ENCODE data around the gene EPN1. TPM values are rescaled to one million over a fixed set of nuclear protein-coding genes. Genes with fewer than 3 reads are reported as not detected.

Gene EPN1
- total RNA-seq, 4 donors from 2014 or later = 58.7 to 214 (median 190) TPM

- peak overlapping the region in 1 of 4 donors; percentile 81 for H3K4me3 ChIP-seq
- H3K4me1 ChIP-seq = peaks cover 31 to 39% of the 10 kb centered on the region in 2 donors
- peak overlapping the region; percentile 98 to 100 (median 99) for H3K27ac ChIP-seq
- in situ Hi-C loops (cut with MboI; ENCODE audit: low sequenced_read_pairs in 4 of 4) = no loop called here
- no peaks in the 10 kb centered on the region for H3K9me3 ChIP-seq
- H3K36me3 ChIP-seq = peaks cover 0 to 4% of the 10 kb centered on the region in 2 donors
- TF ChIP-seq POLR2A (IDR thresholded peaks at IDR 0.05) (no peak), CTCF (IDR thresholded peaks at IDR 0.05 in 4 of 5, conservative IDR thresholded peaks at IDR 0.05 in 1 of 5) (no peak)
- intact Hi-C loops (cut with DNase I; ENCODE audit: low total_unique reads) = loop anchor here (1.0 kb wide), 1 partner anchor 20 kb away; no protein-coding TSS in a partner anchor
- no peaks in the 10 kb centered on the region for H3K27me3 ChIP-seq
- ATAC-seq = no peak
- no peak for DNase-seq
These were observed 22.5 kb upstream of the EPN1 start for GRCh38 chr19:55652311-55653128.

GRCh38 chr19:55653651-55654322, 21.2 kb upstream of the EPN1 start:
- ATAC-seq (peak; percentile 70 to 76), DNase-seq (peak; percentile 96 to 99)
- Histone ChIP-seq H3K36me3 (peaks cover 0 to 4% of the 10 kb centered on the region in 2 donors), H3K27me3 (no peaks in the 10 kb centered on the region), H3K4me1 (peaks cover 34 to 44% of the 10 kb centered on the region in 2 donors), H3K27ac (peak overlapping the region; percentile 98 to 100 (median 99)), H3K9me3 (no peaks in the 10 kb centered on the region), H3K4me3 (peak overlapping the region; percentile 75 to 98 (median 90))
- in situ Hi-C loops (cut with MboI; ENCODE audit: low sequenced_read_pairs in 4 of 4) = no loop called here
- TF ChIP-seq CTCF (IDR thresholded peaks at IDR 0.05 in 4 of 5, conservative IDR thresholded peaks at IDR 0.05 in 1 of 5) (peak; percentile 95 to 100 (median 99)), POLR2A (IDR thresholded peaks at IDR 0.05) (peak; percentile 88 to 91)
- intact Hi-C loops (cut with DNase I; ENCODE audit: low total_unique reads) = loop anchor here (1.0 to 2.0 kb wide), 5 partner anchors 21 to 268 kb away; partner anchors contain the start of genes FIZ1, RPL28, ZNF628 and ZNF784

GRCh38 chr19:55654323-55654867, 20.6 kb upstream of the EPN1 start:
- H3K4me1 ChIP-seq = peaks cover 36 to 44% of the 10 kb centered on the region in 2 donors
- no peak for TF ChIP-seq CTCF (IDR thresholded peaks at IDR 0.05 in 4 of 5, conservative IDR thresholded peaks at IDR 0.05 in 1 of 5)
- no peak for TF ChIP-seq POLR2A (IDR thresholded peaks at IDR 0.05)
- H3K4me3 ChIP-seq = peak overlapping the region; percentile 75 to 98 (median 90)

GRCh38 chr19:55654868-55655647, 20.0 kb upstream of the EPN1 start, which contains the start of gene U2AF2:
Gene U2AF2 (plus strand): TSS chr19:55655035. CDS start chr19:55655105, 70 bp downstream.
- no peaks in the 10 kb centered on the region for H3K9me3 ChIP-seq
- TF ChIP-seq CTCF (IDR thresholded peaks at IDR 0.05 in 4 of 5, conservative IDR thresholded peaks at IDR 0.05 in 1 of 5) = peak in 1 of 5 experiments; percentile 29
- peak; percentile 75 to 87 for TF ChIP-seq POLR2A (IDR thresholded peaks at IDR 0.05)
- peaks cover 36 to 47% of the 10 kb centered on the region in 2 donors for H3K4me1 ChIP-seq
- ATAC-seq (peak; percentile 52 to 53), DNase-seq (peak; percentile 92 to 94)
- intact Hi-C loops (cut with DNase I; ENCODE audit: low total_unique reads) (loop anchor here (1.0 to 2.0 kb wide), 6 partner anchors 20 to 466 kb away; partner anchors contain the start of genes EPN1, FIZ1, RPL28 and ZNF628), in situ Hi-C loops (cut with MboI; ENCODE audit: low sequenced_read_pairs in 4 of 4) (no loop called here)
- peak within 1 kb of the TSS; percentile 98 to 100 (median 99) for H3K27ac ChIP-seq
- H3K4me3 ChIP-seq = peak within 1 kb of the TSS; percentile 75 to 98 (median 90)
- no peaks in the 10 kb centered on the region for H3K27me3 ChIP-seq
- H3K36me3 ChIP-seq = peaks cover 0 to 4% of the 10 kb centered on the region in 2 donors

More at GRCh38 chr19:55654323-55654867, 20.6 kb upstream of the EPN1 start:
- in situ Hi-C loops (cut with MboI; ENCODE audit: low sequenced_read_pairs in 4 of 4) = no loop called here
- peak overlapping the region; percentile 98 to 100 (median 99) for H3K27ac ChIP-seq
- H3K27me3 ChIP-seq = no peaks in the 10 kb centered on the region
- intact Hi-C loops (cut with DNase I; ENCODE audit: low total_unique reads) = loop anchor here (1.0 to 2.0 kb wide), 4 partner anchors 30 to 269 kb away; partner anchors contain the start of genes FIZ1, RPL28, ZNF628 and ZNF784
- peak; percentile 76 to 77 for ATAC-seq
- peaks cover 0 to 4% of the 10 kb centered on the region in 2 donors for H3K36me3 ChIP-seq
- no peaks in the 10 kb centered on the region for H3K9me3 ChIP-seq
- DNase-seq = peak; percentile 99 to 100

Measured in gastrocnemius medialis (tissue), 4 donors.